ENCODE data around the gene RANBP1. TPM values are rescaled to one million over a fixed set of nuclear protein-coding genes. Genes with fewer than 3 reads are reported as not detected.

The RANBP1 gene
- total and polyA plus RNA-seq, 2 of the 13 experiments (the other 11 are each of a cell fraction or from before 2014, with no cell fraction given): 181 to 492 TPM

GRCh38 chr22:20165913-20166312 is 50.0 kb downstream of the RANBP1 start:
- WGBS (ENCODE audit: low lambda C conversion rate): 1% methylated on average over 2 of the region's 7 CpGs
- Histone ChIP-seq H3K36me3 (replicated peaks in 1 of 2; ENCODE audit: control insufficient read depth in 1 of 2, insufficient read depth in 2 of 2, low read length in 2 of 2) (no peaks in the 10 kb centered on the region), H3K9ac (ENCODE audit: insufficient read depth, low read depth, low read length) (no peak overlapping the region), H3K27ac (ENCODE audit: extremely low read length, insufficient read depth, low read length) (no peak overlapping the region), H3K79me2 (ENCODE audit: insufficient read depth, low read length) (no peaks in the 10 kb centered on the region), H3K4me2 (ENCODE audit: low read depth, low read length) (no peak overlapping the region), H3K4me1 (ENCODE audit: insufficient read depth, low read length) (no peaks in the 10 kb centered on the region), H3K4me3 (replicated peaks in 1 of 3; ENCODE audit: insufficient read depth in 1 of 3, low read depth in 2 of 3, low read length in 3 of 3) (no peak overlapping the region), H2AFZ (ENCODE audit: low read length) (no peak overlapping the region), H4K20me1 (ENCODE audit: insufficient read depth, low read length) (peaks cover 3% of the 10 kb centered on the region; the same call in 1 of the 2 replicates), H3K27me3 (ENCODE audit: control insufficient read depth in 1 of 2, insufficient read depth in 2 of 2, low read length in 2 of 2) (peaks cover 12 to 48% of the 10 kb centered on the region in 2 experiments), H3K9me3 (ENCODE audit: low read length) (no peaks in the 10 kb centered on the region)
- in situ Hi-C loops (cut with HindIII; ENCODE audit: extremely low pct_ligation_motif_present, low pct_unique_long_range_greater_than_20kb) (loop anchor here (25.0 kb wide), 1 partner anchor 1204 kb away; no protein-coding TSS in a partner anchor), intact Hi-C loops (cut with micrococcal nuclease; ENCODE audit: unreplicated experiment) (no loop called here)
- POLR2A ChIA-PET: no interaction called here
- no peak for TF ChIP-seq RELA (CRISPR knock-in tag; IDR thresholded peaks at IDR 0.05)
- TF ChIP-seq GATAD2A (CRISPR knock-in tag; IDR thresholded peaks at IDR 0.05): no peak
- TF ChIP-seq ZNF292 (CRISPR knock-in tag; IDR thresholded peaks at IDR 0.05; ENCODE audit: borderline replicate concordance, low read depth): no peak
- TF ChIP-seq PRDM4 (CRISPR knock-in tag; IDR thresholded peaks at IDR 0.05; ENCODE audit: borderline replicate concordance): no peak
- TF ChIP-seq GTF2F1 (IDR thresholded peaks at IDR 0.05; ENCODE audit: low read length): no peak
- no peak for TF ChIP-seq ZNF572 (CRISPR knock-in tag; IDR thresholded peaks at IDR 0.05)
- no peak for TF ChIP-seq ZNF34 (CRISPR knock-in tag; IDR thresholded peaks at IDR 0.05; ENCODE audit: borderline replicate concordance)
- no peak for TF ChIP-seq ZNF549 (CRISPR knock-in tag; IDR thresholded peaks at IDR 0.05)
- no peak for TF ChIP-seq BRCA1 (CRISPR knock-in tag; IDR thresholded peaks at IDR 0.05)
- TF ChIP-seq NFKBIZ (CRISPR knock-in tag; IDR thresholded peaks at IDR 0.05): no peak
- TF ChIP-seq THRA (CRISPR knock-in tag; IDR thresholded peaks at IDR 0.05; ENCODE audit: borderline replicate concordance): no peak
- TF ChIP-seq MYPOP (CRISPR knock-in tag; IDR thresholded peaks at IDR 0.05): no peak
- TF ChIP-seq RXRB (CRISPR knock-in tag; IDR thresholded peaks at IDR 0.05; ENCODE audit: borderline replicate concordance): no peak
- FAIRE-seq (no peak), ATAC-seq (no peak), DNase-seq (ENCODE audit: low spot score) (no peak)
- CTCF ChIA-PET (ENCODE audit: low intra/inter-chr PET ratio, low total read pairs): no interaction called here
- BruUV-seq (replicated peaks): no TSS peak
